Esophagus muscularis mucosa (tissue), 2 donors: ENCODE measurements around the gene KLK2.

Experiments used
- POLR2A ChIP-seq: fragments of 450-650 bp; IDR thresholded peaks from one replicate; pipeline ENCODE4 v1.6.1; 2017; ENCODE audit warnings: antibody characterized with exemption, moderate library complexity, mild to moderate bottlenecking, low read depth
- POLR2AphosphoS5 ChIP-seq, 2 donors: sonication (generic); formaldehyde crosslinking; IDR thresholded peaks; one replicate each; pipeline ENCODE4 v1.6.1; 2017; ENCODE audit warnings: antibody characterized with exemption in 2 of 2

DNA sequence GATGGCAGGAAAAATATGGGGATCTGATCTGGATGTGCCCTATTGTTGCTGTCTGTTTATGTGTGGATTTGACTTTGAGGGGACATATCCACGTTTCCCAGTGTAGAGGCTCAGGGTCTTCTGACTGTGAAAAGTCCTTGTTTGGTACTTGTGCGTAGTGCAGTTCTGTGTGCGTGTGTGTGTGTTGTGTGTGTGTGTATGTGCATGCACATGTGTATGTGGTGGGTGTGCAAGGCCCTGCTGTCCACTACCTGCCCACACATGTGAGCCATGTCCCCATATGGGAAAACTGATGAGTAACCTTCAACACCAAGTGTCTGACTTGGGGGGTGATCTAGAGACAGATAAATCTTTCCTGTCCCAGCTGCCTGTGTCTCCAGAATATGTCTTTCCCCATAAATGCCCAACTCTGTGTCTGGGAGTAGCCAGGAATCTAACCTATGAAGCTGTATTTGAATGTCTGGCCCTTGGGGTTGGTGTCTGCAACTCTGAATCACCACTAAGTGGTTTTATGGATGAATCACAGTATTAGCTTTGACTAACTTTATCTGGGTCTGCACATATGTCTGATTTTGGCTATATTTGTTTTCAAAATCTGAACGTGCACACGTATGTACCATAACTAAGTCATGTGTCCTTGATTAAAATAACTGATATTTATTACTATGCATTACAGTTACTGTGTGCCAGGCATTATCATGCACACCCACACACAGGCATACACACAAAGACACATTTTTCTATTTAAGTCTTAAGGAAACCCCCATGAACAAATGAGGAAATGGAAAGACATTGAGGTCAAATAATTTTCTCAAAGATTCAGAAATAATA, 17.4 kb downstream of the KLK2 start:
- TF ChIP-seq POLR2A (no peak), POLR2AphosphoS5 (IDR thresholded peaks at IDR 0.05) (no peak)
